HG03095 (cell line): ENCODE measurements around the gene CDKN2B-AS1.

ENCODE experiments used
- ATAC-seq: cut with Tn5 transposase; IDR thresholded peaks from one replicate; pipeline ENCODE4 v1.9.1; 2021; ENCODE audit warnings: moderate library complexity; ENCODE audit not compliant: unreplicated experiment

The CDKN2B-AS1 gene

GRCh38 chr9:22005021-22005701 is 10.6 kb downstream of the CDKN2B-AS1 start:
- ATAC-seq: no peak

GRCh38 chr9:22005702-22006606 is 11.4 kb downstream of the CDKN2B-AS1 start:
- no peak for ATAC-seq

- no peak for ATAC-seq
These were observed 13.8 kb downstream of the CDKN2B-AS1 start for GRCh38 chr9:22008384-22008716.

GRCh38 chr9:22008717-22009505 is 14.3 kb downstream of the CDKN2B-AS1 start, which contains the start of gene CDKN2B:
Gene CDKN2B (minus strand): TSS chr9:22009305. CDS start chr9:22008953, 352 bp downstream.
- peak; percentile 92 for ATAC-seq

GRCh38 chr9:22009506-22009867 is 14.9 kb downstream of the CDKN2B-AS1 start:
- peak; percentile 46 for ATAC-seq

GRCh38 chr9:22010866-22011625 is 16.5 kb downstream of the CDKN2B-AS1 start:
- ATAC-seq: no peak

- ATAC-seq: no peak
These were observed 27.8 kb downstream of the CDKN2B-AS1 start for GRCh38 chr9:22022396-22022795.

GRCh38 chr9:22026696-22027095 is 32.1 kb downstream of the CDKN2B-AS1 start:
- no peak for ATAC-seq

- ATAC-seq: no peak
These were observed 33.8 kb downstream of the CDKN2B-AS1 start for GRCh38 chr9:22028394-22028793.

- ATAC-seq: no peak
These were observed 34.6 kb downstream of the CDKN2B-AS1 start for GRCh38 chr9:22029231-22029630.

- ATAC-seq: peak; percentile 92
These were observed 35.6 kb downstream of the CDKN2B-AS1 start for GRCh38 chr9:22030101-22030598.

GRCh38 chr9:22031655-22032411 is 37.2 kb downstream of the CDKN2B-AS1 start:
- no peak for ATAC-seq

GRCh38 chr9:22033012-22033630 is 38.5 kb downstream of the CDKN2B-AS1 start:
- ATAC-seq: no peak

GRCh38 chr9:22035591-22036011 is 41.0 kb downstream of the CDKN2B-AS1 start:
- no peak for ATAC-seq

- ATAC-seq: no peak
These were observed 42.5 kb downstream of the CDKN2B-AS1 start for GRCh38 chr9:22036866-22037626.

GRCh38 chr9:22037954-22038690 is 43.5 kb downstream of the CDKN2B-AS1 start:
- ATAC-seq: no peak

- no peak for ATAC-seq
These were observed 44.7 kb downstream of the CDKN2B-AS1 start for GRCh38 chr9:22039258-22039657.

- no peak for ATAC-seq
These were observed 46.2 kb downstream of the CDKN2B-AS1 start for GRCh38 chr9:22040760-22041159.
